ENCODE results near the gene CSHL1.

CSHL1 gene

GRCh38 chr17:63955232-63955631, 44.2 kb upstream of the CSHL1 start:
- no peak overlapping the region for H3K27ac ChIP-seq (ENCODE audit: poor library complexity, severe bottlenecking)
- DNase-seq (ENCODE audit: low spot score) (no peak), ATAC-seq (ENCODE audit: low read depth) (no peak)
- TF ChIP-seq CTCF (IDR thresholded peaks at IDR 0.05; ENCODE audit: poor library complexity, severe bottlenecking) = no peak
- H3K27me3 ChIP-seq (ENCODE audit: insufficient read depth, poor library complexity, severe bottlenecking) = no peaks in the 10 kb centered on the region
- no peaks in the 10 kb centered on the region for H3K36me3 ChIP-seq (ENCODE audit: low read depth)
- no peaks in the 10 kb centered on the region for H3K4me1 ChIP-seq (ENCODE audit: insufficient read depth, poor library complexity, severe bottlenecking)
- H3K4me3 ChIP-seq (ENCODE audit: severe bottlenecking) = no peak overlapping the region
- H3K9me3 ChIP-seq (ENCODE audit: severe bottlenecking) = no peaks in the 10 kb centered on the region

- Histone ChIP-seq H3K9me3 (ENCODE audit: severe bottlenecking) (no peaks in the 10 kb centered on the region), H3K27me3 (ENCODE audit: insufficient read depth, poor library complexity, severe bottlenecking) (no peaks in the 10 kb centered on the region), H3K27ac (ENCODE audit: poor library complexity, severe bottlenecking) (no peak overlapping the region), H3K36me3 (ENCODE audit: low read depth) (no peaks in the 10 kb centered on the region), H3K4me1 (ENCODE audit: insufficient read depth, poor library complexity, severe bottlenecking) (no peaks in the 10 kb centered on the region), H3K4me3 (ENCODE audit: severe bottlenecking) (no peak overlapping the region)
- DNase-seq (ENCODE audit: low spot score) = no peak
- ATAC-seq (ENCODE audit: low read depth) = no peak
- TF ChIP-seq CTCF (IDR thresholded peaks at IDR 0.05; ENCODE audit: poor library complexity, severe bottlenecking) = no peak
Measured at GRCh38 chr17:63954402-63955063, 43.5 kb upstream of the CSHL1 start.

GRCh38 chr17:63950940-63951907, 40.2 kb upstream of the CSHL1 start:
- H3K27me3 ChIP-seq (ENCODE audit: insufficient read depth, poor library complexity, severe bottlenecking) = no peaks in the 10 kb centered on the region
- H3K27ac ChIP-seq (ENCODE audit: poor library complexity, severe bottlenecking) = no peak overlapping the region
- ATAC-seq (ENCODE audit: low read depth) (peak; percentile 60), DNase-seq (ENCODE audit: low spot score) (no peak)
- no peaks in the 10 kb centered on the region for H3K4me1 ChIP-seq (ENCODE audit: insufficient read depth, poor library complexity, severe bottlenecking)
- TF ChIP-seq CTCF (IDR thresholded peaks at IDR 0.05; ENCODE audit: poor library complexity, severe bottlenecking) = peak; percentile 62
- H3K9me3 ChIP-seq (ENCODE audit: severe bottlenecking) = no peaks in the 10 kb centered on the region
- no peaks in the 10 kb centered on the region for H3K36me3 ChIP-seq (ENCODE audit: low read depth)
- no peak overlapping the region for H3K4me3 ChIP-seq (ENCODE audit: severe bottlenecking)

GRCh38 chr17:63949576-63950250, 38.7 kb upstream of the CSHL1 start:
- Histone ChIP-seq H3K4me1 (ENCODE audit: insufficient read depth, poor library complexity, severe bottlenecking) (no peaks in the 10 kb centered on the region), H3K27me3 (ENCODE audit: insufficient read depth, poor library complexity, severe bottlenecking) (no peaks in the 10 kb centered on the region), H3K27ac (ENCODE audit: poor library complexity, severe bottlenecking) (no peak overlapping the region), H3K9me3 (ENCODE audit: severe bottlenecking) (no peaks in the 10 kb centered on the region), H3K36me3 (ENCODE audit: low read depth) (no peaks in the 10 kb centered on the region), H3K4me3 (ENCODE audit: severe bottlenecking) (no peak overlapping the region)
- ATAC-seq (ENCODE audit: low read depth) (no peak), DNase-seq (ENCODE audit: low spot score) (no peak)
- TF ChIP-seq CTCF (IDR thresholded peaks at IDR 0.05; ENCODE audit: poor library complexity, severe bottlenecking) = no peak
